Dermis microvascular lymphatic vessel endothelial cell (primary cell): ENCODE results near the gene HCK. TPM values are rescaled to one million over a fixed set of nuclear protein-coding genes. Genes with fewer than 3 reads are reported as not detected.

Source experiments
- DNase-seq, 2 donors: peaks; one replicate each; pipeline versions ENCODE4 v3.0.0 to v3.0.0-alpha.2; 2010; ENCODE audit warnings: low read depth in 2 of 2
- total RNA-seq: library from RNA; depleted of rRNA; stranded (reverse); fragments of >200 nt; gene quantifications from 2 replicates; pipeline ENCODE4 v1.2.1, GENCODE V29; 2014

The HCK gene
- total RNA-seq = not detected in 2 replicates

- DNase-seq = no peak
These were observed at the start of gene HCK for GRCh38 chr20:32052090-32052777. TSS of gene HCK (plus strand) at chr20:32052242.

GRCh38 chr20:32003325-32003724 is 48.7 kb upstream of the HCK start:
- DNase-seq = no peak

- DNase-seq = no peak
These were observed 47.1 kb upstream of the HCK start for GRCh38 chr20:32004963-32005362.

GRCh38 chr20:32006053-32006452 is 46.0 kb upstream of the HCK start:
- no peak for DNase-seq

- DNase-seq = peak; percentile 25 to 38
These were observed 44.9 kb upstream of the HCK start for GRCh38 chr20:32006841-32007786.

- peak; percentile 79 to 88 for DNase-seq
These were observed 44.0 kb upstream of the HCK start for GRCh38 chr20:32007787-32008616.

- no peak for DNase-seq
These were observed 42.5 kb upstream of the HCK start for GRCh38 chr20:32009564-32009963.

- DNase-seq = peak; percentile 26 to 39
These were observed 41.9 kb upstream of the HCK start, which contains the start of gene CCM2L for GRCh38 chr20:32010101-32010500. TSS of gene CCM2L (plus strand) at chr20:32010438. CDS start at chr20:32010455, 17 bp downstream.

GRCh38 chr20:32010666-32011065 is 41.4 kb upstream of the HCK start:
- peak in 1 of 2 donors; percentile 24 for DNase-seq

GRCh38 chr20:32012159-32012688 is 39.8 kb upstream of the HCK start:
- DNase-seq = no peak

- no peak for DNase-seq
These were observed 38.7 kb upstream of the HCK start for GRCh38 chr20:32013326-32013725.

- peak in 1 of 2 donors; percentile 17 for DNase-seq
These were observed 34.3 kb upstream of the HCK start for GRCh38 chr20:32017711-32018251.

- DNase-seq = peak in 1 of 2 donors; percentile 50
These were observed 33.5 kb upstream of the HCK start for GRCh38 chr20:32018269-32019155.

GRCh38 chr20:32019156-32019510 is 32.9 kb upstream of the HCK start:
- peak in 1 of 2 donors; percentile 24 for DNase-seq

GRCh38 chr20:32019563-32020463 is 32.2 kb upstream of the HCK start:
- no peak for DNase-seq

GRCh38 chr20:32021091-32021490 is 31.0 kb upstream of the HCK start:
- no peak for DNase-seq

- no peak for DNase-seq
These were observed 27.3 kb upstream of the HCK start for GRCh38 chr20:32024683-32025295.

GRCh38 chr20:32027643-32028042 is 24.4 kb upstream of the HCK start:
- DNase-seq = no peak
